A673 (cell line): ENCODE measurements around the gene AEN.

ENCODE experiments used
- EZH2 ChIP-seq: fragments of 200-600 bp; sonication (generic); IDR thresholded peaks from 2 replicates; pipeline ENCODE4 v1.6.1; 2017; ENCODE audit warnings: borderline replicate concordance, low read depth, mild to moderate bottlenecking, mixed read lengths, antibody characterized with exemption, low read length; ENCODE audit not compliant: poor library complexity, severe bottlenecking
- TF ChIP-seq, protein P1 (sequence below): fragments of 300-800, 200-600 bp; sonication (generic); conservative IDR thresholded peaks from 2 replicates; pipeline ENCODE4 v1.5.1; 2017; ENCODE audit warnings: low read depth, mild to moderate bottlenecking, antibody characterized with exemption, low read length, moderate library complexity, mixed read lengths

DNA sequence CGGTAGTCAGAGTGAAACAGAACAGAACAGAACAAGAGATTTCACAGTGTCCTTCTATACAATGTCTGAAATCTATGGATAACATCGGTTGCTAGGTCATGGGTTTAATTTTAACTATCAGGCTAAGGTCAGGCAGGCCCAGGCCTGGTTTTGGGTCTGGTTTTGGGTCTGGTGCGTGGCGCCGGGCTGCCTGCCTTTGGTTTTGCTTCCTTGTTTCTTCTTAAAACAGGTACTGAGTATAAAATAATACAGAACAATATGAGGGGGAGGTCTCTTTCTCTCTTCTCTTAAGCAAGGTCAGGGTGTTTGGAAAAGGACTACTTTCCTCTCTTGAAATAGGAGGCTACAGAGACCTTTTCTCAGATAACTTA, 1.4 kb downstream of the AEN start:
- TF ChIP-seq, protein P1, sequence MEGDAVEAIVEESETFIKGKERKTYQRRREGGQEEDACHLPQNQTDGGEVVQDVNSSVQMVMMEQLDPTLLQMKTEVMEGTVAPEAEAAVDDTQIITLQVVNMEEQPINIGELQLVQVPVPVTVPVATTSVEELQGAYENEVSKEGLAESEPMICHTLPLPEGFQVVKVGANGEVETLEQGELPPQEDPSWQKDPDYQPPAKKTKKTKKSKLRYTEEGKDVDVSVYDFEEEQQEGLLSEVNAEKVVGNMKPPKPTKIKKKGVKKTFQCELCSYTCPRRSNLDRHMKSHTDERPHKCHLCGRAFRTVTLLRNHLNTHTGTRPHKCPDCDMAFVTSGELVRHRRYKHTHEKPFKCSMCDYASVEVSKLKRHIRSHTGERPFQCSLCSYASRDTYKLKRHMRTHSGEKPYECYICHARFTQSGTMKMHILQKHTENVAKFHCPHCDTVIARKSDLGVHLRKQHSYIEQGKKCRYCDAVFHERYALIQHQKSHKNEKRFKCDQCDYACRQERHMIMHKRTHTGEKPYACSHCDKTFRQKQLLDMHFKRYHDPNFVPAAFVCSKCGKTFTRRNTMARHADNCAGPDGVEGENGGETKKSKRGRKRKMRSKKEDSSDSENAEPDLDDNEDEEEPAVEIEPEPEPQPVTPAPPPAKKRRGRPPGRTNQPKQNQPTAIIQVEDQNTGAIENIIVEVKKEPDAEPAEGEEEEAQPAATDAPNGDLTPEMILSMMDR = no peak
- TF ChIP-seq EZH2 = no peak
